GM19099 (cell line): ENCODE data around the gene UNCX.

Source experiments
- POLR2A ChIP-seq: IDR thresholded peaks from 3 replicates; pipeline ENCODE4 v1.6.1; 2011; ENCODE audit warnings: low read depth; ENCODE audit not compliant: insufficient read length; ENCODE audit errors: extremely low read depth

The UNCX gene

GRCh38 chr7:1235501-1236131 is 2.9 kb downstream of the UNCX start:
- TF ChIP-seq POLR2A = no peak

GRCh38 chr7:1236132-1236661 is 3.5 kb downstream of the UNCX start:
- no peak for TF ChIP-seq POLR2A

- TF ChIP-seq POLR2A = no peak
These were observed 4.4 kb downstream of the UNCX start for GRCh38 chr7:1236831-1237701.

GRCh38 chr7:1237704-1238255 is 5.1 kb downstream of the UNCX start:
- no peak for TF ChIP-seq POLR2A

- TF ChIP-seq POLR2A = no peak
These were observed 5.8 kb downstream of the UNCX start for GRCh38 chr7:1238450-1238882.

- TF ChIP-seq POLR2A = no peak
These were observed 6.5 kb downstream of the UNCX start for GRCh38 chr7:1238931-1239802.

- TF ChIP-seq POLR2A = no peak
These were observed 7.3 kb downstream of the UNCX start for GRCh38 chr7:1239803-1240516.

GRCh38 chr7:1240517-1241257 is 8.0 kb downstream of the UNCX start:
- TF ChIP-seq POLR2A = no peak

GRCh38 chr7:1241258-1241602 is 8.6 kb downstream of the UNCX start:
- TF ChIP-seq POLR2A = no peak

- TF ChIP-seq POLR2A = no peak
These were observed 9.1 kb downstream of the UNCX start for GRCh38 chr7:1241603-1242255.

- no peak for TF ChIP-seq POLR2A
These were observed 9.6 kb downstream of the UNCX start for GRCh38 chr7:1242256-1242605.

- TF ChIP-seq POLR2A = no peak
These were observed 10.1 kb downstream of the UNCX start for GRCh38 chr7:1242606-1243289.
